GM12878 (cell line): ENCODE measurements around the gene NBPF12. TPM values are rescaled to one million over a fixed set of nuclear protein-coding genes. Genes with fewer than 3 reads are reported as not detected.
"Not testable (repeated sequence)": the region's sequence is repeated elsewhere in the genome, so short reads cannot be mapped to it uniquely, and the experiment has no call there.

Source experiments
- ATAC-seq: fragments of 200-7000 bp; cut with Tn5 transposase; 3 replicates; pipeline ENCODE4 v1.9.1; 2020; ENCODE audit warnings: mild to moderate bottlenecking, moderate library complexity
- BruUV-seq: library from RNA; stranded (reverse); fragments of 400-500 nt; replicated peaks from 2 replicates; lab custom pipeline; 2021; lab: Mats Ljungman, UMichigan
- CTCF ChIA-PET: fragments of 300-600 bp; sonication (Branson Sonifier 250); formaldehyde crosslinking; extraction: SDS; loops from one replicate; lab custom pipeline; 2021; ENCODE audit warnings: inconsistent platforms; lab: Yijun Ruan, JAX
- POLR2A ChIA-PET: fragments of 350-600 bp; formaldehyde crosslinking; extraction: SDS; loops from one replicate; lab custom pipeline; 2021; ENCODE audit warnings: inconsistent platforms; lab: Charles Lee
- RAD21 ChIA-PET: fragments of 300-600 bp; sonication (Branson Sonifier 250); formaldehyde crosslinking; loops from one replicate; lab custom pipeline; 2023; ENCODE audit warnings: antibody characterized with exemption; ENCODE audit not compliant: unreplicated experiment; lab: Charles Lee
- SMC1A ChIA-PET: fragments of 300-600 bp; sonication (Branson Sonifier 250); formaldehyde crosslinking; loops from one replicate; lab custom pipeline; 2023; ENCODE audit not compliant: unreplicated experiment, uncharacterized antibody; lab: Charles Lee
- DNase-seq: peaks from one replicate; pipeline ENCODE4 v3.0.0-alpha.2; 2011; ENCODE audit warnings: low read depth, low spot score
- FAIRE-seq: peaks from 3 replicates; lab custom pipeline; 2011; peaks lifted over from hg19 to GRCh38; lab: Jason Lieb, UNC
- H2AFZ ChIP-seq: 2 replicates; pipeline ENCODE4 v1.6.0; 2011; ENCODE audit warnings: low read depth, low read length, control low read depth; ENCODE audit not compliant: control insufficient read depth
- H3K27ac ChIP-seq: 2 replicates; pipeline ENCODE4 v1.5.1; 2011; ENCODE audit warnings: control low read depth; ENCODE audit not compliant: control insufficient read depth, insufficient read depth
- H3K27me3 ChIP-seq, 2 experiments: replicated peaks in 1 of 2; 2 replicates each; pipeline versions ENCODE4 v1.6.0 to v1.6.1; 2011; ENCODE audit warnings: low read length in 1 of 2; ENCODE audit not compliant: control insufficient read depth in 2 of 2, insufficient read depth in 2 of 2
- H3K36me3 ChIP-seq, 2 experiments: 2 replicates each; pipeline ENCODE4 v1.5.1; 2011; ENCODE audit warnings: low read length in 1 of 2; ENCODE audit not compliant: control insufficient read depth in 2 of 2, insufficient read depth in 2 of 2
- H3K4me1 ChIP-seq: 2 replicates; pipeline ENCODE4 v1.6.1; 2011; ENCODE audit warnings: mild to moderate bottlenecking, low read length, moderate library complexity, mixed read lengths; ENCODE audit not compliant: control insufficient read depth, insufficient read depth
- H3K4me2 ChIP-seq: 2 replicates; pipeline ENCODE4 v1.6.0; 2011; ENCODE audit warnings: control low read depth; ENCODE audit not compliant: control insufficient read depth, insufficient read depth
- H3K4me3 ChIP-seq: fragments of 200-600 bp; sonication (generic); 2 replicates; pipeline ENCODE4 v1.5.1; 2016
- H3K79me2 ChIP-seq: 2 replicates; pipeline ENCODE4 v1.6.0; 2011; ENCODE audit warnings: low read length; ENCODE audit not compliant: control insufficient read depth, insufficient read depth
- H3K9ac ChIP-seq: 2 replicates; pipeline ENCODE4 v1.8.0; 2011; ENCODE audit warnings: low read length, control low read depth, mixed read lengths; ENCODE audit not compliant: control insufficient read depth, insufficient read depth
- H3K9me3 ChIP-seq: replicated peaks from 3 replicates; pipeline ENCODE4 v1.5.1; 2011; ENCODE audit warnings: mild to moderate bottlenecking, low read length; ENCODE audit not compliant: control insufficient read depth, insufficient read depth
- H4K20me1 ChIP-seq: 2 replicates; pipeline ENCODE4 v1.6.0; 2011; ENCODE audit not compliant: control insufficient read depth, insufficient read depth
- WGBS: methylation state at CpG from one replicate; pipeline ENCODE4 v1.1.6; 2016; ENCODE audit warnings: low lambda C conversion rate; ENCODE audit not compliant: insufficient replicate concordance, insufficient coverage; ENCODE audit errors: missing lambda C conversion rate; 5-methylcytosine and 5-hydroxymethylcytosine counted together
- in situ Hi-C: fragments of 300-500 bp; cut with MboI; formaldehyde crosslinking; loops from 9 replicates; pipeline ENCODE4 v1.14.3; 2018; ENCODE audit warnings: mixed read lengths
- intact Hi-C: fragments of 100-400 bp; cut with micrococcal nuclease; formaldehyde crosslinking; loops from one replicate; pipeline ENCODE4 v1.14.2; 2022; ENCODE audit not compliant: unreplicated experiment
- polyA plus RNA-seq, 11 experiments: library from polyadenylated mRNA; depleted of rRNA in 4 of 11; unstranded in 6 of 11; stranded (reverse) in 5 of 11; fragments of >200 nt; fragmentation: Nextera tagmentation in 4 of 11; fragmentation: Illumina TruSeq in 1 of 11; extraction: Ambion mirVana in 4 of 11; extraction: Trizol in 1 of 11; gene quantifications; 1 replicate in 1 of 11; 2 replicates in 10 of 11; pipeline versions ENCODE4 v1.2.1 to v1.2.3, GENCODE V29; 2011 to 2016; ENCODE audit warnings: inconsistent platforms in 2 of 11, missing spikeins in 2 of 11, low read depth in 1 of 11
- total RNA-seq, 4 experiments: library from RNA; depleted of rRNA in 3 of 4; stranded (reverse); fragments of >200 nt in 3 of 4; fragmentation: Illumina TruSeq in 1 of 4; extraction: Trizol in 1 of 4; gene quantifications; 2 replicates each; pipeline versions ENCODE4 v1.2.1 to v1.2.3, GENCODE V29; 2013 to 2021

NBPF12 gene
- total and polyA plus RNA-seq, 10 of the 15 experiments (the other 5 are each of a cell fraction or from before 2014, with no cell fraction given), result 2.3 to 19.2 (median 7.0) TPM

- H3K9me3 ChIP-seq, H3K4me1 ChIP-seq, RAD21 ChIA-PET, H3K36me3 ChIP-seq, H3K9ac ChIP-seq, H3K4me2 ChIP-seq, intact Hi-C loops, H3K4me3 ChIP-seq, H3K27ac ChIP-seq, POLR2A ChIA-PET, CTCF ChIA-PET, BruUV-seq, SMC1A ChIA-PET, FAIRE-seq, ATAC-seq, H3K27me3 ChIP-seq, H4K20me1 ChIP-seq, H2AFZ ChIP-seq, H3K79me2 ChIP-seq, in situ Hi-C loops, DNase-seq: not testable (repeated sequence)
- WGBS, result 0% methylated on average over 1 of the region's 1 CpG
Observed at GRCh38 chr1:147008495-147008894, 70.4 kb downstream of the NBPF12 start.

GRCh38 chr1:147026975-147027374, 88.9 kb downstream of the NBPF12 start:
- H3K9ac ChIP-seq, H3K4me1 ChIP-seq, SMC1A ChIA-PET, in situ Hi-C loops, ATAC-seq, FAIRE-seq, CTCF ChIA-PET, H3K9me3 ChIP-seq, intact Hi-C loops, H4K20me1 ChIP-seq, H3K36me3 ChIP-seq, H2AFZ ChIP-seq, BruUV-seq, RAD21 ChIA-PET, POLR2A ChIA-PET, H3K4me3 ChIP-seq, H3K27me3 ChIP-seq, H3K79me2 ChIP-seq, DNase-seq, H3K27ac ChIP-seq, H3K4me2 ChIP-seq: not testable (repeated sequence)
- 41% methylated on average over 4 of the region's 4 CpGs for WGBS

GRCh38 chr1:147030066-147030653, 92.0 kb downstream of the NBPF12 start:
- BruUV-seq, in situ Hi-C loops, H3K9ac ChIP-seq, RAD21 ChIA-PET, H4K20me1 ChIP-seq, ATAC-seq, H3K27ac ChIP-seq, H3K36me3 ChIP-seq, SMC1A ChIA-PET, H3K4me2 ChIP-seq, H3K27me3 ChIP-seq, intact Hi-C loops, H2AFZ ChIP-seq, H3K4me3 ChIP-seq, POLR2A ChIA-PET, H3K79me2 ChIP-seq, DNase-seq, CTCF ChIA-PET, H3K4me1 ChIP-seq, H3K9me3 ChIP-seq: not testable (repeated sequence)
- peak; percentile 62 for FAIRE-seq
- WGBS, result 13% methylated on average over 4 of the region's 4 CpGs
